Neural progenitor cell (in vitro differentiated cells): ENCODE results near the gene GNA14. TPM values are rescaled to one million over a fixed set of nuclear protein-coding genes. Genes with fewer than 3 reads are reported as not detected.
A peak's percentile ranks its signal among the peaks of the same experiment; 100 is the strongest.
"Not testable (repeated sequence)": the region's sequence is repeated elsewhere in the genome, so short reads cannot be mapped to it uniquely, and the experiment has no call there.

ENCODE experiments used
- DNase-seq: peaks from one replicate; pipeline ENCODE4 v3.0.0-alpha.2; 2016; ENCODE audit warnings: low spot score
- H2AFZ ChIP-seq: fragments of 200-600 bp; sonication (generic); replicated peaks from 2 replicates; pipeline ENCODE4 v1.6.1; 2016; ENCODE audit warnings: antibody characterized with exemption
- H3F3A ChIP-seq: fragments of 200-600 bp; sonication (generic); 2 replicates; pipeline ENCODE4 v1.6.1; 2016; ENCODE audit warnings: antibody characterized with exemption, low read depth
- H3K27ac ChIP-seq: fragments of 200-600 bp; sonication (generic); 2 replicates; pipeline ENCODE4 v1.5.1; 2016; ENCODE audit warnings: mild to moderate bottlenecking
- H3K27me3 ChIP-seq: fragments of 200-600 bp; sonication (generic); 2 replicates; pipeline ENCODE4 v1.6.1; 2016; ENCODE audit warnings: mild to moderate bottlenecking, moderate library complexity
- H3K36me3 ChIP-seq: fragments of 200-600 bp; sonication (generic); 2 replicates; pipeline ENCODE4 v1.5.1; 2016
- H3K4me1 ChIP-seq: fragments of 200-600 bp; sonication (generic); 2 replicates; pipeline ENCODE4 v1.6.1; 2016; ENCODE audit warnings: mixed run types
- H3K4me2 ChIP-seq: fragments of 200-600 bp; sonication (generic); 2 replicates; pipeline ENCODE4 v1.6.1; 2016
- H3K4me3 ChIP-seq: fragments of 200-600 bp; sonication (generic); 2 replicates; pipeline ENCODE4 v1.5.1; 2016
- H3K79me2 ChIP-seq: fragments of 200-600 bp; sonication (generic); 2 replicates; pipeline ENCODE4 v1.6.1; 2016; ENCODE audit warnings: low read depth
- H3K9ac ChIP-seq: fragments of 200-600 bp; sonication (generic); 2 replicates; pipeline ENCODE4 v1.6.1; 2016
- H3K9me3 ChIP-seq: fragments of 200-600 bp; sonication (generic); 2 replicates; pipeline ENCODE4 v1.5.1; 2016; ENCODE audit warnings: low read depth
- H4K20me1 ChIP-seq: fragments of 200-600 bp; sonication (generic); 2 replicates; pipeline ENCODE4 v1.6.1; 2016; ENCODE audit warnings: low read depth
- H3K27ac Mint-ChIP-seq: 3 replicates; pipeline ENCODE4 v1.8.0; 2021; ENCODE audit warnings: mixed read lengths
- H3K27me3 Mint-ChIP-seq: 2 replicates; pipeline ENCODE4 v1.8.0; 2022; ENCODE audit warnings: low read depth, mild to moderate bottlenecking, inconsistent platforms, moderate library complexity, mixed read lengths; ENCODE audit not compliant: insufficient read depth
- H3K36me3 Mint-ChIP-seq: 3 replicates; pipeline ENCODE4 v1.8.0; 2021; ENCODE audit warnings: mixed read lengths
- H3K4me1 Mint-ChIP-seq: 3 replicates; pipeline ENCODE4 v1.8.0; 2021; ENCODE audit warnings: mixed read lengths
- H3K4me3 Mint-ChIP-seq: 3 replicates; pipeline ENCODE4 v1.8.0; 2021; ENCODE audit warnings: mild to moderate bottlenecking, moderate library complexity, mixed read lengths
- H3K9me3 Mint-ChIP-seq: 3 replicates; pipeline ENCODE4 v1.8.0; 2020; ENCODE audit warnings: mixed read lengths
- CTCF ChIP-seq: fragments of 200-600 bp; sonication (generic); IDR thresholded peaks from 2 replicates; pipeline ENCODE4 v1.5.1; 2017; ENCODE audit warnings: antibody characterized with exemption, mild to moderate bottlenecking
- EZH2 ChIP-seq: fragments of 200-600 bp; sonication (generic); IDR thresholded peaks from 2 replicates; pipeline ENCODE4 v1.6.1; 2017; ENCODE audit warnings: antibody characterized with exemption, mild to moderate bottlenecking, moderate library complexity
- EZH2phosphoT487 ChIP-seq: fragments of 200-600 bp; sonication (generic); IDR thresholded peaks from 2 replicates; pipeline ENCODE4 v1.6.1; 2017; ENCODE audit warnings: antibody characterized with exemption
- total RNA-seq: library from RNA; depleted of rRNA; stranded (reverse); fragments of >200 nt; gene quantifications from 2 replicates; pipeline ENCODE4 v1.2.3, GENCODE V29; 2015; ENCODE audit warnings: low replicate concordance

The GNA14 gene
- total RNA-seq, 1 donor from 2014 or later: not detected

- no peak for DNase-seq
- TF ChIP-seq CTCF (no peak), EZH2 (no peak), EZH2phosphoT487 (no peak)
- peaks cover 5% of the 10 kb centered on the region for H3K27me3 Mint-ChIP-seq
Observed at GRCh38 chr9:77447646-77448045, 200.5 kb downstream of the GNA14 start.

DNA sequence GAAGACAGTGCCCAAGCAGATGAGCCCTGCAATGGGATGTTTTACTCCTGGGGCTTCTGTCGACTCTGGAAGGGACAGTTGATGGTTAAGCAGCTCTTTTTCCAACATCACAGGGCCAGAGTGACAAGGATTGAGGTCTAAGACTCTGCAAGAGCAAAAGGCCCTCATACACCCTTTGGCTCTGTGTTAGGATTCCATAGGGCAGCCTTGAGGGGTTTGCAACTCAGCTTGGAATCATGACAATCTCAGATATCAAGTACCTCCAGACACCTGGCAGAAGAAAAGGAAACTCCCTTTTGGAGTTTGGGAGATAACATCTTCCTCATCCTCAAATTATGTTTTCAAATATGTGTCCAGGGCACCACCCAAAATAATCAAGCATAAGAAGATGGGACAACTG is 205.7 kb downstream of the GNA14 start:
- Mint-ChIP-seq H3K4me1 (peaks cover 12% of the 10 kb centered on the region), H3K4me3 (no peak overlapping the region), H3K9me3 (peaks cover 4% of the 10 kb centered on the region), H3K36me3 (no peaks in the 10 kb centered on the region), H3K27ac (no peak overlapping the region), H3K27me3 (peaks cover 7% of the 10 kb centered on the region)
- no peak overlapping the region for H3K27ac ChIP-seq
- peaks cover 11% of the 10 kb centered on the region for H3K4me1 ChIP-seq
- no peak for DNase-seq
- no peaks in the 10 kb centered on the region for H4K20me1 ChIP-seq
- H3K9me3 ChIP-seq: no peaks in the 10 kb centered on the region
- no peak overlapping the region for H3K4me2 ChIP-seq
- H3K4me3 ChIP-seq: no peak overlapping the region
- H3K36me3 ChIP-seq: no peaks in the 10 kb centered on the region
- H3K27me3 ChIP-seq: no peaks in the 10 kb centered on the region
- no peaks in the 10 kb centered on the region for H3F3A ChIP-seq
- no peak overlapping the region for H2AFZ ChIP-seq
- no peaks in the 10 kb centered on the region for H3K79me2 ChIP-seq
- no peak overlapping the region for H3K9ac ChIP-seq
- TF ChIP-seq EZH2phosphoT487 (no peak), CTCF (no peak), EZH2 (no peak)

More at GRCh38 chr9:77447646-77448045, 200.5 kb downstream of the GNA14 start:
- Histone ChIP-seq H3F3A (no peaks in the 10 kb centered on the region), H3K27ac (no peak overlapping the region), H3K79me2 (no peaks in the 10 kb centered on the region), H2AFZ (no peak overlapping the region), H3K4me1 (no peaks in the 10 kb centered on the region), H3K36me3 (no peaks in the 10 kb centered on the region), H3K4me3 (no peak overlapping the region), H3K27me3 (no peaks in the 10 kb centered on the region), H3K4me2 (no peak overlapping the region), H3K9ac (no peak overlapping the region), H4K20me1 (no peaks in the 10 kb centered on the region), H3K9me3 (no peaks in the 10 kb centered on the region)
- H3K36me3 Mint-ChIP-seq: no peaks in the 10 kb centered on the region
- H3K4me3 Mint-ChIP-seq: no peak overlapping the region
- H3K4me1 Mint-ChIP-seq: no peaks in the 10 kb centered on the region
- H3K9me3 Mint-ChIP-seq: peaks cover 19% of the 10 kb centered on the region
- no peak overlapping the region for H3K27ac Mint-ChIP-seq

GRCh38 chr9:77441124-77441523 is 207.0 kb downstream of the GNA14 start:
- not testable (repeated sequence) for H3K4me2 ChIP-seq, H3K9me3 ChIP-seq, H3K9ac ChIP-seq, H3K36me3 Mint-ChIP-seq, H3K27me3 Mint-ChIP-seq, H3K4me3 ChIP-seq, H3K4me3 Mint-ChIP-seq, H3F3A ChIP-seq, H3K27ac ChIP-seq, DNase-seq, H4K20me1 ChIP-seq, H3K27me3 ChIP-seq, H3K27ac Mint-ChIP-seq, H3K79me2 ChIP-seq, H2AFZ ChIP-seq, H3K36me3 ChIP-seq, H3K9me3 Mint-ChIP-seq
- peaks cover 12% of the 10 kb centered on the region for H3K4me1 Mint-ChIP-seq
- H3K4me1 ChIP-seq: peaks cover 11% of the 10 kb centered on the region

GRCh38 chr9:77440057-77440456 is 208.1 kb downstream of the GNA14 start:
- Histone ChIP-seq H4K20me1 (no peaks in the 10 kb centered on the region), H3K27me3 (no peaks in the 10 kb centered on the region), H3K79me2 (no peaks in the 10 kb centered on the region), H2AFZ (no peak overlapping the region), H3K4me1 (peaks cover 11% of the 10 kb centered on the region), H3K4me2 (peak overlapping the region; percentile 39), H3K9me3 (no peaks in the 10 kb centered on the region), H3K4me3 (no peak overlapping the region), H3K27ac (no peak overlapping the region), H3F3A (no peaks in the 10 kb centered on the region), H3K9ac (no peak overlapping the region), H3K36me3 (no peaks in the 10 kb centered on the region)
- Mint-ChIP-seq H3K4me3 (no peak overlapping the region), H3K36me3 (no peaks in the 10 kb centered on the region), H3K27me3 (peaks cover 7% of the 10 kb centered on the region), H3K9me3 (no peaks in the 10 kb centered on the region), H3K27ac (no peak overlapping the region), H3K4me1 (peaks cover 12% of the 10 kb centered on the region)
- DNase-seq: peak; percentile 51
- no peak for TF ChIP-seq EZH2
- no peak for TF ChIP-seq EZH2phosphoT487
- TF ChIP-seq CTCF: no peak
